ENCODE data around the gene NPLOC4. TPM values are rescaled to one million over a fixed set of nuclear protein-coding genes. Genes with fewer than 3 reads are reported as not detected.

NPLOC4 gene
- 99.7 and 104 TPM in 2 replicates for total RNA-seq

DNA sequence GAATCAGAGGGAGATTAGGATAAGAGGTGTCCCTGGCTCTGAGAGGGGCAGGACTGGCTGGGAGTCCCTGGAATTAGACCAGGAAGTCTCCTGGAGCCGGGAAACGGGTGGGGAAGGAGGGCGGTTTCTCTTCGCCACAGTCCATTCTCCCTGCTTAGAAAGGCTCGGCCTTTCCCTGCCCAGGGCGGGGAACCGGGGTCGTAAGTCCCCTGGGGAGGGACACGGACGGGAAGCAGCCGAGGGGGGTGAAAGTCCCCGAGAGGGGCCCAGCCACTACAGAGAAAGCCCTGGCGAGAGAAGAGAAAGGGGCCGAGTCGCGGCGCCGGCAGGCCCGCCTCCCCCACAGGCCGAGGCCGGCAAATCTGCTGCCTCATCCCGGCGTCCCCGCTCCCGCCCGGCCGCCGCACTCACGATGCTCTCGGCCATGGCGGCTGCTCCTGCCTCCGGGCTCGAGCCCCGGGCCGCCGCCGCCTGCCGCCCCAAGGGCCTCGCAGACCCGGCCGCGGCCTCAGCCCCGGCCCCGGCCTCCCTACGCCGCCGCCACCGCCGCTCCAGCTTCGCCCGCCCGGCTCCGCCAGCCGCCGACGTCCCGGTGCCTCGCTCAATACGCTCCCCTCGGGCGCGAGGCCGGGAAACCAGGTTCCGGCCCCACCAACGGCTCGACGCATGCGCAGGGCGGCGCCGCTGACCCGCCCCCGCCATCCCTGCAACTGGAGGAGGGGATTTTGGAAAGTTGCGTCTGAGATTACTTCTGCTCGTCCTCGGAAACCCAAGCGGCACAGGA lies at the start of gene NPLOC4, which contains the start of gene TSPAN10:
Gene NPLOC4, minus strand, starts transcription at position 608 of the 784 bp plus-strand sequence. Its CDS starts 182 bp downstream, at position 426.
Gene TSPAN10, plus strand, starts transcription at position 692 of the 784 bp plus-strand sequence. CDS start 5,217 bp downstream, outside the sequence.

DNA sequence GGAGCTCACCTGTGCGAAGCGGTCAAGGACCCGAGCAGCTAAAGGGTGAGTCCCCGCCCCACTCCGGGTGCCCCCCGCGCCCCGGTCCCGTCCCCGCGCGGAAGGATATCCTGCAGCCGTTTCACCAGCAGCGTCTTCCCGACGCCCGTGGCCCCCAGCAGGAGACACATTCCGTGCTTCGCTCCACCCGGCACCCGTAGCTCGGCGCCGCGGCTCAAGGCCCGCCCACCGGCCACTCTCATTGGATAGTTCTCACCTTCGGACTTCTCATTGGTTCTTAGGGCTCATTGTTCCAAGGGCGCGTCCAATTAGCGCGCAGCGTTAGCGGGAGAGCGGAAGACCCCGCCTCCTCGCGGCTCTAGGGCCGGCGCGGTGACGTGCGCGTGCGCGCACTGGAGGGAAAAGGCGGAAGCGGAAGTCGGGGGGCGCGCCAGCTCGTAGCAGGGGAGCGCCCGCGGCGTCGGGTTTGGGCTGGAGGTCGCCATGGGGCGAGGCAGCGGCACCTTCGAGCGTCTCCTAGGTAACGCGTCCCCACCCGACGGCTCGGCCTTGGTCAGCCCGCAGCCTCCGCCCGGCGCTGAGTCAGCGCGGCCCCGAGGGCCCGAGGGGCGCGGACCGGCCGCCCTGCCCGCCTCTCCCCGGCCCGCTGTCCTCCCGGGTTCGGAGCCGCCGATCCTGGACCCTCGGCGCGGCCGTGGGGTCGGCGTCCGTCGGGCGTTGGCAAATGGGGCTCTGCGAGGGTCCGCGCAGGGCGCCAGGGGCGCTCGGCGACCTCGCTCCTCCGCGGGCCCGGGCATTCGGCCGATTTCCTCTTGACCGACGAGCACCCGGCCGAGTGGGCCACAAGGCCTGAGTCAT lies 46.9 kb upstream of the NPLOC4 start, which contains the start of the genes ARL16 and HGS:
Gene ARL16, minus strand, starts transcription at position 214 of the 858 bp plus-strand sequence. Its CDS starts 44 bp downstream, at position 170.
Gene HGS, plus strand, starts transcription at position 428 of the 858 bp plus-strand sequence. Its CDS starts 56 bp downstream, at position 484.

DNA sequence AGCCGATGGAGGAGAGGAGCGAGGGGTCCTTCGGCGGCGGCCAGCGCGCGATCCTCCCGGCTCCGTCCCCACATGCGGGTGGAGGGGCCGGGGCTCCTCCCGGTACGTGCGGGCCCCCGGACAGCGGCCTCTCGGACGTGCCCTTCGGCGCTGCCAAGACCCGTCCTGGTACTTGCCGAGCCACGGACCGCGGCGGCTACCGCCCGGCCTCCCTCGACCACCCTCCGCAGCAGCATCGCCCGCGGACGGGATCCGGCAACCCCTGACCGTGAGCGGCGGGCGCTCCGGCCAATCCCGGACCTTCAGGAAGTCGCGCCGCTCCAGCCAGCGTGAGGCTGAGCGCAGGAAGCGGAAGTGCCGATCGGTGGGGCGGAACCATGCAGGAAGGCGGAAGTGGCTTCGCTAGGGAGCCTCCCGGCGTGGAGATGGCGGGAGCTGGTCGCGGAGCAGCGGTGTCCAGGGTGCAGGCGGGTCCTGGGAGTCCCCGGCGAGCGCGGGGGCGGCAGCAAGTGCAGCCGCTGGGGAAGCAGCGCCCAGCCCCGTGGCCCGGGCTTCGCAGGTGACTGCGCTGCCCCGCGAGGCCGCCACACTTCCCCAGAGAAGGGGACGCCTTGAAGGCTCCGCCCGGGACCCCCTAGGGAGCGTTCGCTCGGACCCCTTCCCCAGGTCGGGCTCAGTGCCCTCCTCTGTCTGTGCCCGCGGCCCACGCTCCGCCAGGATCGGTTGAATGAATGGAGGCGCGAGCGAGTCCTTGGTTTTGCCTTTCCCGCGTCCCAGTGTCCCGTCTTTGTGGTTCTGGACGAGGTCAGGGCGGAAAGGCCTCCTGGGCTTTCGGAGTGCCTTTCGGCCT lies 29.7 kb upstream of the NPLOC4 start, which contains the start of the genes CCDC137 and OXLD1:
Gene CCDC137, plus strand, starts transcription at position 396 of the 850 bp plus-strand sequence. Its CDS starts 30 bp downstream, at position 426.
Gene OXLD1, minus strand, starts transcription at position 264 of the 850 bp plus-strand sequence. Its CDS starts 28 bp downstream, at position 236.

DNA sequence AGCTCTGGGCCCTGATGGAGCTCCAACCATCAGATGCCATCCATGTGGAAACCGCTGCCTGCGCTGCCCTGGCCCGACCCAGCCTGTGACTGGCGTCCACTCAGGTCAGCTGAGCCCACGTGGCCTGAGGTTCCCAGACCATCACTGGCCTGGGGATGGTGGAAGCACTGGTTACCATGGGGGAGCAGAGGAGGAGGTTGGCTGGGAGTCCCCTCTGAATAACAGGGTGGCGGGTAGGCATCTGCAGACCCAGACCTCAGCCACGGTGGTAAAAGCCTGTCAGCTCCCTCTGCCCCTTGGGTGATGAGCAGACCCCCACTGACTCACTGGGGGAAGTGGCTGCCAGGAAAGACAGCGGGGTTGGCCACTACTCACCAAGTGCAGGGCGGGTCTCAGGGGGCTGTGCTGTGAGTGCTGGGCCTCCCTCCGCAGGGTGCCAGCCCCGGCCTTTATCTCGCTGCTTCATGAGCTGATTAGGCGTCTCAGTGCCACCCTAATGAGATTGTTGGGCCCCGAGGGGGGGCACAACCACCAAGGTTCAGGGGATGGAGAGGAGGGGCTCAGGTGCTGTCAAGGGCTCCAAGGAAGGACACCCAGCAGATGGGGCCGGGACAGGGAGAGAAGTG lies 19.3 kb upstream of the NPLOC4 start, which contains the start of gene PDE6G:
Gene PDE6G, minus strand, starts transcription at position 425 of the 626 bp plus-strand sequence. CDS start 3,237 bp downstream, outside the sequence.

DNA sequence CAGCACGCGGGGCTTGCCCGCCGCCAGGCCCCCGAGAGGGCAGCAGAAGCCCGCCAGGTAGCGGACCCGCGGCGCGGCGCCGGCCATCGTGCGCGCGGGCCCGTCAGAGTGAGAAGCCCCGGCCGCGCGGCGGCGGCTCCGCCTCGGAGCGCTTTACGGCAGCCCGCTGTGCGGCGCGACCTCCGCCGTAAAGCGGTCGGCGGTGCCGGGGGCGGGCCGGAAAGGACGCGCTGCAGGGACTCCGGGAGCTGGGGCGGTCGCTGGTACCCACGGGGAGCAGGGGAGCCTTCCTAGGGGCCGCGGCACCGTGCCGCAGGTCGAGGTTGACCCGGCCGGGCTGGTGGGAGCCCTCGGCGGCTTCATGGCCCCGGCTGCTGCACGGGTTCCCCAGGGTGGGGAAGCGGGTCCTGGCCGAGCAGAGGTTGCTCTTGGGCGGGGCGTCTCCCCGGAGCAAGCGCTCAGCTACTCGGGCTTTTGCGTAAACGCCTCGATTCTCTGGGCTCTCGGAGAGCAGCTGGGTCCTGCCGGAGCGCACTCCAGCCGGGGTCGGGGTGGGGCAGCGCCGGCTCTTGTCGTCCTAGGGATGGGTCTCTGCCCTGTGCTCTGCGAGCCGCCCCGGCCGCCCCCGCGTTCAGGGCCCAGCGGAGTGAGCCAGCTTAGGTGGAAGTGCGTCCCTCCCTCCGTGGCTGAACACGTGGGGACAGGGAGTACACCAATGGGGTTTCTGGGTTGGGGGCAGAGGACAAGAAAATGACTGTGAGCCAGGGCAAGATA lies 84.5 kb downstream of the NPLOC4 start, which contains the start of gene FAAP100:
Gene FAAP100, minus strand, starts transcription at position 110 of the 774 bp plus-strand sequence. Its CDS starts 23 bp downstream, at position 87.

DNA sequence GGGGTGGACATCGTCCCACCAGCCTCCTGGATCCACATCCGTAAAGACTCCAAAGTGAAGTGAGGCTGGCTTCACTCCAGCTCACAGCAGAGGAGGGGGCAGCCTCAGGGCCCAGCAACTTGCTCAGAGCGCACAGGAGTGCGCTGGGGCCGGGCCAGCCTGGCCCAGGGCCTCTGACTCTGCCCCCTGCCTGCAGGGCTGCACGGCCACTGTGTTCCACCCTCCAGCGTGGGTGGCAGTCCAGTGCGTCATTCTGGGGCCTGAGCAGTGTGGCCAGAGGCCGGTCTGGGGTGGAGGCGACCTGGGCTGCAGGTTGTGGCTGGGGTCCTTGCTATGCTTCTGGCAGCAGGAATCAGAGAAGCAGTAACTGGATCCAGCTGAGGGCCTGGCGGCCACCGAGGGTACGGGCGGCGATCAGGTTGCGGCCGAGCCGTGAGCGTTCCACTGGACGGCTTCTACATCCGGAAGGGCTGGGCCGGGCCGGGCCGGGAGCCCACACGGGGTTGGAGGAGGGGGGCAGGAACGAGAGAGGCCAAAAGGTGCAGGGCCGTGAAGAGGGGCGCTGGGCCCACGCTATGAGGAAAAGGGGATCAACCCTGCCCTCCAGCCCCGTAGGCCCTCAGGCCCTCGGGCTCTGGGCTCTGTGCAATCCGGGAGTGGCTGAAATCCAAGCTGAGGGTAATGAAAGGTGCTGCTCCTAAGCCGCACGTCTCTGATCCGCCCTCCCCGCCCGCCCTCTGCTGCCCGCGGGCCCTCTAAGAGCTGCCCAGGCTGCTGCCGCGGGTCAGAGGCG lies 109.1 kb downstream of the NPLOC4 start, which contains the start of gene FSCN2:
Gene FSCN2, plus strand, starts transcription at position 787 of the 793 bp plus-strand sequence. CDS start 155 bp downstream, outside the sequence.

DNA sequence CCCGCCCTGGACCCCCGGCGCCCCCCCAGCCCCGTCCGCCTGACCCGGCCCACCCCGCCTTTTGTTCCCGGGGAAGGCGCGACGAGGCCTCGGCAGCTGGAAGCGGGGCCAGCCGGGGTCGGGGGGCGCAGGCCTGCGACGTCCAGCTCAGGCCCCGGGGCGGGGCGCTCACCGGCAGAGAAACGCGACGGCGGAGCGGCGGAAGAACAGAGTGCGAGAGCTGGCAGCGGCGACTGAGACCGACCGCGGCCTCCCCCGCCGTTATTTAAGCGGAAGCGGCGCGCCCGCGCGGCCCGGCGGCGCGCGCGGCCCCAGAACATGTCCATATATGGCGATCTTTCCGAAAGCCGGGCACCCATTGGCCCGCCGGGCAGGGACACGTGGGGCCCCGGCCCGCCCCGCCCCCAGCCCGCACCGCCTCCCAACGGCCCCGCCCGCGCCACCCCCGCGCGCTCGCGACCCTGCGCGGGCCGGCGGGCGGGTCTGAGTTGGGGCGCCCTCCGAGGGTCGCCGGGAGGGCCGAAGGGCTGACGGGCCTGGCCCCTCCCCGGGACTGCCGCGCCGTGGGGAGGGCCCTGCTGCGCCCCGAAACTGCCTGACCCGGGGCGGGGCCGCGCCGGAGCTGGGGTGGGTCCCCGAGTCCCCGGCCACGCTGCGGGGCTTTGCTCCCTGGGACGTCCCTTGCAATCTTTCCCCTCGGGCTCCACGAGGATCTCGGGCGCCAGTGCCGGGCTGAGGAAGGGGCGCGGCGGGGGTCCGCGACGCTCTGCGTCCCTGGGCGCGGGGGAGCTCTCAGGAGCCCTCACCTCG lies 124.1 kb downstream of the NPLOC4 start, which contains the start of gene ACTG1:
Gene ACTG1, minus strand, starts transcription at position 238 of the 810 bp plus-strand sequence. CDS start 445 bp downstream, outside the sequence.

Small RNA genes lying within 50 kb of the gene (small RNA-seq; reads per million reads assigned to genes)
- not detected for gene RF00019

Other genes starting within 250 kb of the NPLOC4 start
- gene BAHCC1, start 241.7 kb downstream of the NPLOC4 start, total RNA-seq: 6.0 and 10.3 TPM in 2 replicates
- 10,238 and 11,944 TPM in 2 replicates for gene ACTG1, start 124.3 kb downstream of the NPLOC4 start, total RNA-seq
- 0.43 and 0.53 TPM in 2 replicates for gene FSCN2, start 108.7 kb downstream of the NPLOC4 start, total RNA-seq
- gene FAAP100, start 84.8 kb downstream of the NPLOC4 start, total RNA-seq: 26.3 and 28.3 TPM in 2 replicates
- gene TSPAN10, start 84 bp upstream of the NPLOC4 start, total RNA-seq: 0.14 and 0.53 TPM in 2 replicates
- 0.66 and 0.86 TPM in 2 replicates for gene PDE6G, start 19.4 kb upstream of the NPLOC4 start, total RNA-seq
- 23.5 and 26.4 TPM in 2 replicates for gene OXLD1, start 29.5 kb upstream of the NPLOC4 start, total RNA-seq
- gene CCDC137, start 29.6 kb upstream of the NPLOC4 start, total RNA-seq: 12.8 and 16.5 TPM in 2 replicates
- gene ARL16, start 46.7 kb upstream of the NPLOC4 start, total RNA-seq: 32.7 and 34.0 TPM in 2 replicates
- gene HGS, start 46.9 kb upstream of the NPLOC4 start, total RNA-seq: 102 and 120 TPM in 2 replicates
- gene MRPL12, start 66.3 kb upstream of the NPLOC4 start, total RNA-seq: 40.8 and 41.5 TPM in 2 replicates
- 16.2 and 23.7 TPM in 2 replicates for gene SLC25A10, start 75.2 kb upstream of the NPLOC4 start, total RNA-seq
- gene GCGR, start 167.0 kb upstream of the NPLOC4 start, total RNA-seq: not detected in 2 replicates
- gene MCRIP1, start 196.2 kb upstream of the NPLOC4 start, total RNA-seq: 57.1 and 68.8 TPM in 2 replicates
- not detected in 2 replicates for gene PPP1R27, start 197.9 kb upstream of the NPLOC4 start, total RNA-seq
- 824 and 903 TPM in 2 replicates for gene P4HB, start 223.4 kb upstream of the NPLOC4 start, total RNA-seq
- 229 and 236 TPM in 2 replicates for gene ARHGDIA, start 234.2 kb upstream of the NPLOC4 start, total RNA-seq